Peyer's patch (tissue), 4 donors: ENCODE data around the gene AADACL3.

Source experiments
- POLR2A ChIP-seq, 2 donors: fragments of 450-650 bp; IDR thresholded peaks; one replicate each; pipeline ENCODE4 v1.5.1; 2017; ENCODE audit warnings: antibody characterized with exemption in 2 of 2, mild to moderate bottlenecking in 2 of 2, moderate library complexity in 2 of 2
- TF ChIP-seq, protein P1 (sequence below), 6 experiments: fragments of 450-650 bp in 4 of 6; fragments of 200-600 bp in 2 of 6; sonication (generic) in 1 of 6; IDR thresholded peaks; one replicate each; pipeline ENCODE4 v1.5.1; 2017 to 2019; ENCODE audit warnings: antibody characterized with exemption in 6 of 6, mild to moderate bottlenecking in 3 of 6, moderate library complexity in 1 of 6

DNA sequence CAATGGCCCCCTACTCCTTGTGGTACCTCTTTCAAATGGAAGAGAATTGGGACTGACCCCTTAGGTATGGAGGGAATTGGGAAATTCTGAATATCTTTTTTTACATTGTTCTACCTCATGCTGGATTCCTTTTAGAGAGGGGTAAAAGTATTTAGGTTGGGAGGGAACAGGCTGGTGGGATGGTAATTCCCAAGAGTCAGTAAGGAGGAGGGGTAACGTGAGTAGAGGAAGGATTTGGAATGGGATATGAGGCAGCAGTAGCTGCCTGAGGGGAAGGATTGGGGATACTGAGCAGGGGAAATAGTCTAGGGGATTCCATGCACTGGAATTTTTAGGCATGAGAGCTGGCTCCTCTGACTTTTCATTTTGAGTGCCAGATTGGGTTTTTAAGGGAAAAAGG is 3.8 kb upstream of the AADACL3 start:
- TF ChIP-seq POLR2A (IDR thresholded peaks at IDR 0.05), result no peak
- TF ChIP-seq, protein P1, sequence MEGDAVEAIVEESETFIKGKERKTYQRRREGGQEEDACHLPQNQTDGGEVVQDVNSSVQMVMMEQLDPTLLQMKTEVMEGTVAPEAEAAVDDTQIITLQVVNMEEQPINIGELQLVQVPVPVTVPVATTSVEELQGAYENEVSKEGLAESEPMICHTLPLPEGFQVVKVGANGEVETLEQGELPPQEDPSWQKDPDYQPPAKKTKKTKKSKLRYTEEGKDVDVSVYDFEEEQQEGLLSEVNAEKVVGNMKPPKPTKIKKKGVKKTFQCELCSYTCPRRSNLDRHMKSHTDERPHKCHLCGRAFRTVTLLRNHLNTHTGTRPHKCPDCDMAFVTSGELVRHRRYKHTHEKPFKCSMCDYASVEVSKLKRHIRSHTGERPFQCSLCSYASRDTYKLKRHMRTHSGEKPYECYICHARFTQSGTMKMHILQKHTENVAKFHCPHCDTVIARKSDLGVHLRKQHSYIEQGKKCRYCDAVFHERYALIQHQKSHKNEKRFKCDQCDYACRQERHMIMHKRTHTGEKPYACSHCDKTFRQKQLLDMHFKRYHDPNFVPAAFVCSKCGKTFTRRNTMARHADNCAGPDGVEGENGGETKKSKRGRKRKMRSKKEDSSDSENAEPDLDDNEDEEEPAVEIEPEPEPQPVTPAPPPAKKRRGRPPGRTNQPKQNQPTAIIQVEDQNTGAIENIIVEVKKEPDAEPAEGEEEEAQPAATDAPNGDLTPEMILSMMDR (IDR thresholded peaks at IDR 0.05), result no peak
